Stomach smooth muscle (tissue), 2 donors: ENCODE data around the gene ZNF230.

ENCODE experiments used
- H3K27ac ChIP-seq: one replicate; pipeline ENCODE4 v1.7.0; 2013; ENCODE audit warnings: mild to moderate bottlenecking, low read length, inconsistent platforms
- H3K27me3 ChIP-seq, 2 donors: one replicate each; pipeline ENCODE4 v1.7.0; 2013; ENCODE audit warnings: low read length in 2 of 2; ENCODE audit not compliant: insufficient read depth in 2 of 2, control insufficient read depth in 1 of 2
- H3K36me3 ChIP-seq, 2 donors: one replicate each; pipeline ENCODE4 v1.7.0; 2013; ENCODE audit warnings: low read length in 2 of 2; ENCODE audit not compliant: control insufficient read depth in 2 of 2, insufficient read depth in 2 of 2
- H3K4me1 ChIP-seq: one replicate; pipeline ENCODE4 v1.7.0; 2013; ENCODE audit warnings: low read length; ENCODE audit not compliant: control insufficient read depth, insufficient read depth
- H3K4me3 ChIP-seq, 2 donors: one replicate each; pipeline ENCODE4 v1.7.0; 2013; ENCODE audit warnings: low read length in 2 of 2
- H3K9ac ChIP-seq, 2 donors: one replicate each; pipeline ENCODE4 v1.7.0; 2013; ENCODE audit warnings: low read length in 2 of 2, mild to moderate bottlenecking in 1 of 2
- H3K9me3 ChIP-seq, 2 donors: one replicate each; pipeline ENCODE4 v1.7.0; 2013; ENCODE audit warnings: low read length in 2 of 2; ENCODE audit not compliant: control insufficient read depth in 2 of 2
- donor health status: healthy.
- donor health status: Pancreatic carcinoma.

ZNF230 gene

GRCh38 chr19:44002566-44003460 lies at the start of gene ZNF230:
ZNF230 (plus strand) TSS chr19:44002957; CDS start chr19:44007079, 4,122 bp downstream.
- Histone ChIP-seq H3K36me3 (peaks cover 9% of the 10 kb centered on the region in 2 donors), H3K27ac (peak within 1 kb of the TSS; percentile 60), H3K9me3 (peaks cover 2 to 6% of the 10 kb centered on the region in 2 donors), H3K4me1 (peaks cover 14% of the 10 kb centered on the region), H3K27me3 (no peaks in the 10 kb centered on the region), H3K4me3 (peak within 1 kb of the TSS; percentile 86 to 99), H3K9ac (peak within 1 kb of the TSS; percentile 56 to 93)

GRCh38 chr19:43956827-43957226 lies 45.9 kb upstream of the ZNF230 start:
- H3K36me3 ChIP-seq = peaks cover 9 to 11% of the 10 kb centered on the region in 2 donors
- H3K9me3 ChIP-seq = peaks cover 25 to 29% of the 10 kb centered on the region in 2 donors
- H3K4me1 ChIP-seq = no peaks in the 10 kb centered on the region
- H3K27ac ChIP-seq = no peak overlapping the region
- H3K9ac ChIP-seq = no peak overlapping the region
- no peaks in the 10 kb centered on the region for H3K27me3 ChIP-seq
- H3K4me3 ChIP-seq = no peak overlapping the region

GRCh38 chr19:43957891-43958290 lies 44.9 kb upstream of the ZNF230 start:
- peaks cover 11 to 15% of the 10 kb centered on the region in 2 donors for H3K36me3 ChIP-seq
- no peaks in the 10 kb centered on the region for H3K4me1 ChIP-seq
- H3K27ac ChIP-seq = no peak overlapping the region
- H3K4me3 ChIP-seq = no peak overlapping the region
- H3K9me3 ChIP-seq = peaks cover 25 to 34% of the 10 kb centered on the region in 2 donors
- H3K9ac ChIP-seq = no peak overlapping the region
- no peaks in the 10 kb centered on the region for H3K27me3 ChIP-seq

- H3K9me3 ChIP-seq = peaks cover 30 to 47% of the 10 kb centered on the region in 2 donors
- H3K4me1 ChIP-seq = no peaks in the 10 kb centered on the region
- H3K27ac ChIP-seq = no peak overlapping the region
- H3K27me3 ChIP-seq = no peaks in the 10 kb centered on the region
- H3K9ac ChIP-seq = no peak overlapping the region
- peak overlapping the region in 1 of 2 donors; percentile 38 for H3K4me3 ChIP-seq
- peaks cover 24 to 30% of the 10 kb centered on the region in 2 donors for H3K36me3 ChIP-seq
Measured at GRCh38 chr19:43960411-43960810, 42.3 kb upstream of the ZNF230 start.

GRCh38 chr19:43966079-43966694 lies 36.6 kb upstream of the ZNF230 start:
- peaks cover 62 to 65% of the 10 kb centered on the region in 2 donors for H3K36me3 ChIP-seq
- peaks cover 58 to 59% of the 10 kb centered on the region in 2 donors for H3K9me3 ChIP-seq
- peak overlapping the region in 1 of 2 donors; percentile 26 for H3K4me3 ChIP-seq
- H3K4me1 ChIP-seq = no peaks in the 10 kb centered on the region
- H3K9ac ChIP-seq = no peak overlapping the region
- no peaks in the 10 kb centered on the region for H3K27me3 ChIP-seq
- H3K27ac ChIP-seq = no peak overlapping the region

GRCh38 chr19:43976732-43977131 lies 26.0 kb upstream of the ZNF230 start:
- H3K36me3 ChIP-seq = no peaks in the 10 kb centered on the region
- no peaks in the 10 kb centered on the region for H3K4me1 ChIP-seq
- peaks cover 27 to 38% of the 10 kb centered on the region in 2 donors for H3K9me3 ChIP-seq
- H3K4me3 ChIP-seq = no peak overlapping the region
- no peak overlapping the region for H3K9ac ChIP-seq
- H3K27me3 ChIP-seq = no peaks in the 10 kb centered on the region
- no peak overlapping the region for H3K27ac ChIP-seq

- H3K9ac ChIP-seq = no peak overlapping the region
- H3K27ac ChIP-seq = no peak overlapping the region
- H3K27me3 ChIP-seq = no peaks in the 10 kb centered on the region
- no peaks in the 10 kb centered on the region for H3K4me1 ChIP-seq
- peaks cover 10 to 15% of the 10 kb centered on the region in 2 donors for H3K9me3 ChIP-seq
- H3K36me3 ChIP-seq = peaks cover 2 to 4% of the 10 kb centered on the region in 2 donors
- peak overlapping the region; percentile 82 to 95 for H3K4me3 ChIP-seq
Measured at GRCh38 chr19:43983544-43983911, 19.2 kb upstream of the ZNF230 start.

GRCh38 chr19:43983912-43984686 lies 18.7 kb upstream of the ZNF230 start, which contains the start of gene ZNF155:
ZNF155 (plus strand) TSS chr19:43984188; CDS start chr19:43988544, 4,356 bp downstream.
- peak within 1 kb of the TSS; percentile 42 for H3K27ac ChIP-seq
- H3K9ac ChIP-seq = peak within 1 kb of the TSS; percentile 55 to 69

GRCh38 chr19:43984687-43985000 lies 18.1 kb upstream of the ZNF230 start:
- Histone ChIP-seq H3K36me3 (peaks cover 10 to 12% of the 10 kb centered on the region in 2 donors), H3K9ac (peak overlapping the region; percentile 55 to 69), H3K27me3 (no peaks in the 10 kb centered on the region), H3K27ac (no peak overlapping the region), H3K4me1 (no peaks in the 10 kb centered on the region), H3K9me3 (peaks cover 6 to 12% of the 10 kb centered on the region in 2 donors), H3K4me3 (peak overlapping the region; percentile 82 to 95)

More at GRCh38 chr19:43983912-43984686, 18.7 kb upstream of the ZNF230 start, which contains the start of gene ZNF155:
- no peaks in the 10 kb centered on the region for H3K4me1 ChIP-seq
- no peaks in the 10 kb centered on the region for H3K27me3 ChIP-seq
- H3K4me3 ChIP-seq = peak within 1 kb of the TSS; percentile 82 to 95
- H3K36me3 ChIP-seq = peaks cover 5 to 8% of the 10 kb centered on the region in 2 donors
- H3K9me3 ChIP-seq = peaks cover 10 to 12% of the 10 kb centered on the region in 2 donors

- peaks cover 12 to 13% of the 10 kb centered on the region in 2 donors for H3K9me3 ChIP-seq
- H3K4me3 ChIP-seq = no peak overlapping the region
- peaks cover 6% of the 10 kb centered on the region for H3K4me1 ChIP-seq
- no peaks in the 10 kb centered on the region for H3K27me3 ChIP-seq
- no peak overlapping the region for H3K9ac ChIP-seq
- H3K27ac ChIP-seq = no peak overlapping the region
- H3K36me3 ChIP-seq = peaks cover 32 to 36% of the 10 kb centered on the region in 2 donors
Measured at GRCh38 chr19:43997631-43998290, 5.0 kb upstream of the ZNF230 start.
